ENCODE results near the gene CMTM8. TPM values are rescaled to one million over a fixed set of nuclear protein-coding genes. Genes with fewer than 3 reads are reported as not detected.

The CMTM8 gene
- total RNA-seq, 4 donors from 2014 or later = 4.4 to 39.2 (median 7.4) TPM

DNA sequence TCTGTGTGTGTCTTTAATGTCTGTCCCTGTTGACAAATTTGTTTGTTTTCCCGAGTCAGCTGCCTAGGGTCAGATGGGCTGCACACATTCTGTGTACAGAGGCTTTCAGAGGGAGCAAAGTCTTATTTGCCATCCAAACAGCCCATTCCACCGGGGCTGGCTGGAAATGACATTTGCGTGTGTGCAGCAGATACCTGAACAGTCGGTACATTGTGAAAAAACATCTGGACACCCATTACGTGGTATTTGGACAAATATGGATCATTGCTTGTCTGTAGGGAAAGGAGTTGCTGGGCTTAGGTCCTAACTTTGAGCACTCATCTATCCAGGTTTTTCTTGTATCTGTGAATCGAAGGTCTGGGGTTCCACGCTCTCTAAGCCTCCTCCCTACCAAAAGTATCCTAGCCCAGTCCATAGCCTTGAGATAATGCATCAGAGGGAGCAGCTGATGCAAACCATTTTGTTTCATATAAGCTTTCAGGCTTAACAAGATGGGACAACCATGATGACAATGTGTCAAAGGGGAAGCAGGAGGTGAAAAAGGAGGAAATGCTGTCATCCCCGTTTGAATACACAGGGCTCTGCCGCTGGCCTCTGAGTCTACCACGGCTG lies 22.2 kb upstream of the CMTM8 start:
- intact Hi-C loops (cut with DNase I; ENCODE audit: low total_unique reads) (loop anchor here (5.0 kb wide), 1 partner anchor 39 kb away; no protein-coding TSS in a partner anchor), in situ Hi-C loops (cut with MboI; ENCODE audit: low pct_ligation_motif_present in 1 of 4, low pct_unique_long_range_greater_than_20kb in 1 of 4, low sequenced_read_pairs in 3 of 4) (no loop called here)
- TF ChIP-seq POLR2A (IDR thresholded peaks at IDR 0.05) = no peak
- TF ChIP-seq, protein P1, sequence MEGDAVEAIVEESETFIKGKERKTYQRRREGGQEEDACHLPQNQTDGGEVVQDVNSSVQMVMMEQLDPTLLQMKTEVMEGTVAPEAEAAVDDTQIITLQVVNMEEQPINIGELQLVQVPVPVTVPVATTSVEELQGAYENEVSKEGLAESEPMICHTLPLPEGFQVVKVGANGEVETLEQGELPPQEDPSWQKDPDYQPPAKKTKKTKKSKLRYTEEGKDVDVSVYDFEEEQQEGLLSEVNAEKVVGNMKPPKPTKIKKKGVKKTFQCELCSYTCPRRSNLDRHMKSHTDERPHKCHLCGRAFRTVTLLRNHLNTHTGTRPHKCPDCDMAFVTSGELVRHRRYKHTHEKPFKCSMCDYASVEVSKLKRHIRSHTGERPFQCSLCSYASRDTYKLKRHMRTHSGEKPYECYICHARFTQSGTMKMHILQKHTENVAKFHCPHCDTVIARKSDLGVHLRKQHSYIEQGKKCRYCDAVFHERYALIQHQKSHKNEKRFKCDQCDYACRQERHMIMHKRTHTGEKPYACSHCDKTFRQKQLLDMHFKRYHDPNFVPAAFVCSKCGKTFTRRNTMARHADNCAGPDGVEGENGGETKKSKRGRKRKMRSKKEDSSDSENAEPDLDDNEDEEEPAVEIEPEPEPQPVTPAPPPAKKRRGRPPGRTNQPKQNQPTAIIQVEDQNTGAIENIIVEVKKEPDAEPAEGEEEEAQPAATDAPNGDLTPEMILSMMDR (IDR thresholded peaks at IDR 0.05) = no peak
- no peak for TF ChIP-seq EP300 (IDR thresholded peaks at IDR 0.05; ENCODE audit: low read depth)
- TF ChIP-seq POLR2AphosphoS5 (IDR thresholded peaks at IDR 0.05) = no peak
- Histone ChIP-seq H3K4me1 (peaks cover 0 to 5% (median 2%) of the 10 kb centered on the region in 4 donors), H3K4me3 (no peak overlapping the region), H3K27me3 (no peaks in the 10 kb centered on the region), H3K36me3 (no peaks in the 10 kb centered on the region), H3K27ac (peak overlapping the region in 1 of 4 donors; percentile 21), H3K9me3 (no peaks in the 10 kb centered on the region)
- 24 to 42% methylated on average over 7 to 10 of the region's 10 CpGs for WGBS, 2 donors (ENCODE audit: low coverage in 1 of 2)
- DNase-seq = peak; percentile 48

DNA sequence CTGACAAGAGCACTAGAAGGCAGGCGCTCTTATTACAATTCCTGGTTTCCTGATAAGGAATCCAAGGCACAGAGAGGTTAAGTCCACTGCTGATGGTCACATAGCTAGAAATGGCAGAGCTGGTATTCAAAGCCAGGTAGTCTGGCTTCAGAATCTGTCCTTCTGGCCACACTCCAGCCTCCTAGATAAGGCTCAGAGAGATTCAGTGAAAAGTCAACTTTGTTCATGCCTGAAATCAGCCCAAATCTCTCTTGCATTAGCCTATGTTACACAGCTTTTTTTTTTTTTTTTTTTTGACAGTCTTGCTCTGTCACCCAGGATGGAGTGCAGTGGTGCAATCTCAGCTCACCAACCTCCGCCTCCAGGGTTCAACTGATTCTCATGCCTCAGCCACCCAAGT lies 21.1 kb upstream of the CMTM8 start:
- Histone ChIP-seq H3K36me3 (no peaks in the 10 kb centered on the region), H3K9me3 (no peaks in the 10 kb centered on the region), H3K27me3 (no peaks in the 10 kb centered on the region), H3K4me3 (no peak overlapping the region), H3K27ac (no peak overlapping the region), H3K4me1 (peaks cover 0 to 5% (median 2%) of the 10 kb centered on the region in 4 donors)
- TF ChIP-seq, protein P1 (IDR thresholded peaks at IDR 0.05) = no peak
- TF ChIP-seq EP300 (IDR thresholded peaks at IDR 0.05; ENCODE audit: low read depth) = no peak
- no peak for TF ChIP-seq POLR2A (IDR thresholded peaks at IDR 0.05)
- TF ChIP-seq POLR2AphosphoS5 (IDR thresholded peaks at IDR 0.05) = no peak
- intact Hi-C loops (cut with DNase I; ENCODE audit: low total_unique reads) (loop anchor here (5.0 kb wide), 1 partner anchor 40 kb away; no protein-coding TSS in a partner anchor), in situ Hi-C loops (cut with MboI; ENCODE audit: low pct_ligation_motif_present in 1 of 4, low pct_unique_long_range_greater_than_20kb in 1 of 4, low sequenced_read_pairs in 3 of 4) (no loop called here)
- DNase-seq = no peak
- 86 to 100% methylated on average over 1 to 2 of the region's 2 CpGs for WGBS, 2 donors (ENCODE audit: low coverage in 1 of 2)

DNA sequence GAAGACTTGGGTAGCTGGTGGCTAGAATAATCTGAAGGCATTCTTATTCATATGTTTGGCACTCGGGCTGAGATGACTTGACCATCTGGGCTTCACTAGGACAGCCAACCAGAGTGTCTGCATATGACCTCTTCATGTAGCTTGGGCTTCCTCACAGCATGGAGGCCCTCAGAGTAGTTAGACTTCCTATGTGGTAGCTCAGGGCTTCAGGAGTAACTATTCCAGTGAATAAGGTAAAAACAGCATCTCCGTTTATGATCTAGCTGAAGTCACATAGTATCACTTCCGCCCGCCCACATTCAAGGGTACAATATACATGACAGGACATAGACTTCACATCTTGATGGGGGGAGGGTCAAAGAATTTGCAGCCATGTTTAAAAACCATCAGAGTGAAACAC lies 18.9 kb upstream of the CMTM8 start:
- H3K9me3 ChIP-seq = no peaks in the 10 kb centered on the region
- H3K27ac ChIP-seq = no peak overlapping the region
- DNase-seq = no peak
- H3K4me1 ChIP-seq = peaks cover 0 to 5% (median 2%) of the 10 kb centered on the region in 4 donors
- intact Hi-C loops (cut with DNase I; ENCODE audit: low total_unique reads) = loop anchor here (5.0 kb wide), 1 partner anchor 42 kb away; no protein-coding TSS in a partner anchor
- no peak overlapping the region for H3K4me3 ChIP-seq
- H3K27me3 ChIP-seq = no peaks in the 10 kb centered on the region
- H3K36me3 ChIP-seq = no peaks in the 10 kb centered on the region
- in situ Hi-C loops (cut with MboI; ENCODE audit: low pct_ligation_motif_present in 1 of 4, low pct_unique_long_range_greater_than_20kb in 1 of 4, low sequenced_read_pairs in 3 of 4) = no loop called here
- TF ChIP-seq POLR2AphosphoS5 (IDR thresholded peaks at IDR 0.05) = no peak
- TF ChIP-seq, protein P1 (IDR thresholded peaks at IDR 0.05) = no peak
- no peak for TF ChIP-seq POLR2A (IDR thresholded peaks at IDR 0.05)
- TF ChIP-seq EP300 (IDR thresholded peaks at IDR 0.05; ENCODE audit: low read depth) = no peak
- 88% methylated on average over 4 of the region's 4 CpGs; no CpG with 5 or more reads in 1 of the 2 donors for WGBS, 2 donors (ENCODE audit: low coverage in 1 of 2)

DNA sequence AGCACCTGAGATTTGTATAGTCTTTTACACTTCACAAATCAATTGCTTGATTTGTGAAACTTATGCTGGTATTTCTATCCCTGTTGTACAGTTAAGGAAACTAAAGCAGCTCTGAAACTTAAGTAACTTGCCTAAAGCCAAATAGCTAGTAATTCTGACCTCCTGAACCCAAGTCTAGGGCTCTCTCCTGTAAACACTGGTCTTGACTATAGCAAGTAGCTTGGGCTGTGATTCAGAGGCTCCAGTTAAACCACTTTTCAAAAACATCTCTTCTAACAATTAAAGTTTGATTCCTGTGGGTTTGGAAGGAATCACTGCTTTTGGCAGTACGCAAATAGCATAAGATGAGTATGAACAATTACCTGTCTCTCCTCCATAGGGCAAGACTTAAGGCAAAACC lies 18.5 kb upstream of the CMTM8 start:
- DNase-seq = no peak

More for the DNA sequence above, 18.5 kb upstream of the CMTM8 start:
- 100% methylated on average over 1 of the region's 1 CpG; no CpG with 5 or more reads in 1 of the 2 donors for WGBS, 2 donors (ENCODE audit: low coverage in 1 of 2)
- Histone ChIP-seq H3K27ac (no peak overlapping the region), H3K4me3 (no peak overlapping the region), H3K9me3 (no peaks in the 10 kb centered on the region), H3K36me3 (no peaks in the 10 kb centered on the region), H3K27me3 (no peaks in the 10 kb centered on the region), H3K4me1 (peaks cover 0 to 5% (median 2%) of the 10 kb centered on the region in 4 donors)
- TF ChIP-seq POLR2A (IDR thresholded peaks at IDR 0.05) (no peak), EP300 (IDR thresholded peaks at IDR 0.05; ENCODE audit: low read depth) (no peak), POLR2AphosphoS5 (IDR thresholded peaks at IDR 0.05) (no peak)
- TF ChIP-seq, protein P1 (IDR thresholded peaks at IDR 0.05) = no peak
- in situ Hi-C loops (cut with MboI; ENCODE audit: low pct_ligation_motif_present in 1 of 4, low pct_unique_long_range_greater_than_20kb in 1 of 4, low sequenced_read_pairs in 3 of 4) = no loop called here
- intact Hi-C loops (cut with DNase I; ENCODE audit: low total_unique reads) = no loop called here
